GM10248 (cell line): ENCODE results near the gene PGK2.

ENCODE experiments used
- CTCF ChIA-PET: fragments of 300-600 bp; sonication (Branson Sonifier 250); formaldehyde crosslinking; extraction: SDS; loops from one replicate; lab custom pipeline; 2021; ENCODE audit warnings: antibody characterized with exemption; lab: Yijun Ruan, JAX
- POLR2A ChIA-PET: fragments of 350-650 bp; sonication (Branson Sonifier 250); formaldehyde crosslinking; extraction: SDS; loops from one replicate; lab custom pipeline; 2020; ENCODE audit warnings: antibody characterized with exemption; lab: Yijun Ruan, JAX
- DNase-seq: peaks from one replicate; pipeline ENCODE4 v3.0.0; 2012; ENCODE audit errors: extremely low spot score
- TF ChIP-seq, protein P1 (sequence below): IDR thresholded peaks from 2 replicates; pipeline ENCODE4 v1.5.1; 2012; ENCODE audit warnings: mild to moderate bottlenecking, low read depth; ENCODE audit errors: extremely low read depth, missing control alignments, control extremely low read depth

The PGK2 gene

GRCh38 chr6:49782725-49783124, 4.4 kb downstream of the PGK2 start:
- no peak for DNase-seq
- TF ChIP-seq, protein P1, sequence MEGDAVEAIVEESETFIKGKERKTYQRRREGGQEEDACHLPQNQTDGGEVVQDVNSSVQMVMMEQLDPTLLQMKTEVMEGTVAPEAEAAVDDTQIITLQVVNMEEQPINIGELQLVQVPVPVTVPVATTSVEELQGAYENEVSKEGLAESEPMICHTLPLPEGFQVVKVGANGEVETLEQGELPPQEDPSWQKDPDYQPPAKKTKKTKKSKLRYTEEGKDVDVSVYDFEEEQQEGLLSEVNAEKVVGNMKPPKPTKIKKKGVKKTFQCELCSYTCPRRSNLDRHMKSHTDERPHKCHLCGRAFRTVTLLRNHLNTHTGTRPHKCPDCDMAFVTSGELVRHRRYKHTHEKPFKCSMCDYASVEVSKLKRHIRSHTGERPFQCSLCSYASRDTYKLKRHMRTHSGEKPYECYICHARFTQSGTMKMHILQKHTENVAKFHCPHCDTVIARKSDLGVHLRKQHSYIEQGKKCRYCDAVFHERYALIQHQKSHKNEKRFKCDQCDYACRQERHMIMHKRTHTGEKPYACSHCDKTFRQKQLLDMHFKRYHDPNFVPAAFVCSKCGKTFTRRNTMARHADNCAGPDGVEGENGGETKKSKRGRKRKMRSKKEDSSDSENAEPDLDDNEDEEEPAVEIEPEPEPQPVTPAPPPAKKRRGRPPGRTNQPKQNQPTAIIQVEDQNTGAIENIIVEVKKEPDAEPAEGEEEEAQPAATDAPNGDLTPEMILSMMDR = no peak
- ChIA-PET POLR2A (no interaction called here), CTCF (interaction anchor here (1.3 kb wide), 1 partner anchor 15 kb away, joined by 4 read pairs; no protein-coding TSS in a partner anchor)

DNA sequence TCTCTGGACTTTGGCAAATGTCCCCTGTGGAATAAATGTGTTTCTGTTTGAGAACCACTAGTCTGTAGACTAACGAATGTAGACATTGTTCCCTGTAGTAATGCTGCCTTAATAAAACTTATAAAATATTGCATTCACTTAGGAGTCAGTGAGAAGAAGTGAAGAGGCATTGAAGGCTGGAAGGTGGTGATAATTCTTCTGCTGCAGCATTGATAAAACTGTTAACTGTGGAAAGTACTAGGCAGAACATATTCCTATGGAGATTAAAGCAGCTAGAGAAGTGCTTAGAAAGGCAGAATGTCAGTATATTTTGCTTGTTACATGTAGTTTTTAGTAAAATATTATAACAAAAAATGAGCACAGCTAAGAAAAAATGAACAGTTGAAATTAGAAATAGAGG, 4.8 kb downstream of the PGK2 start:
- TF ChIP-seq, protein P1 = no peak
- ChIA-PET POLR2A (no interaction called here), CTCF (interaction anchor here (1.3 kb wide), 1 partner anchor 16 kb away, joined by 4 read pairs; no protein-coding TSS in a partner anchor)

GRCh38 chr6:49776444-49776843, 10.6 kb downstream of the PGK2 start:
- TF ChIP-seq, protein P1 = no peak
- POLR2A ChIA-PET = no interaction called here
- DNase-seq = no peak
- CTCF ChIA-PET = no interaction called here

More for the DNA sequence above, 4.8 kb downstream of the PGK2 start:
- DNase-seq = no peak

GRCh38 chr6:49775043-49775442, 12.0 kb downstream of the PGK2 start:
- DNase-seq = no peak
- POLR2A ChIA-PET = no interaction called here
- CTCF ChIA-PET = no interaction called here
- TF ChIP-seq, protein P1 = no peak

GRCh38 chr6:49772285-49772684, 14.8 kb downstream of the PGK2 start:
- POLR2A ChIA-PET = no interaction called here
- TF ChIP-seq, protein P1 = no peak
- no peak for DNase-seq
- CTCF ChIA-PET = no interaction called here

DNA sequence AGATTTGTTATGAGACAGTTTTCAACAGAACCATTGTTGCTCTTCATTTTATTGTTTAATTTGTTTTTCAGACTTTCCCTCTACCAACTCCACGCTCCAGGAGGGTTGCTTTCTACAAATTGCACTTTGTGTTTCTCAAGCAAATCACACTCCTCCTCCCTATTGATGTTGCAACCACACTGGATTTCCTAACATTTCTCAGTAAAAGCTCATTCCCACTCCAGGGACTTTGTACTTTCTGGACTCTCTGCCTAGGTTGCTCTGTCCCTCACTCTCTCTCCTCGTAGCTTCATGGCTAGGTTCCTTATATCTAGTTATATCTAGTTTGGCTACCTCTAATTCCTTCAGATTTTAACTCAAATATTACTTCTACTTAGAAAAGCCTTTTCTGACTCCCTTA, 20.3 kb downstream of the PGK2 start:
- TF ChIP-seq, protein P1 = no peak
- ChIA-PET CTCF (no interaction called here), POLR2A (no interaction called here)
- DNase-seq = no peak

DNA sequence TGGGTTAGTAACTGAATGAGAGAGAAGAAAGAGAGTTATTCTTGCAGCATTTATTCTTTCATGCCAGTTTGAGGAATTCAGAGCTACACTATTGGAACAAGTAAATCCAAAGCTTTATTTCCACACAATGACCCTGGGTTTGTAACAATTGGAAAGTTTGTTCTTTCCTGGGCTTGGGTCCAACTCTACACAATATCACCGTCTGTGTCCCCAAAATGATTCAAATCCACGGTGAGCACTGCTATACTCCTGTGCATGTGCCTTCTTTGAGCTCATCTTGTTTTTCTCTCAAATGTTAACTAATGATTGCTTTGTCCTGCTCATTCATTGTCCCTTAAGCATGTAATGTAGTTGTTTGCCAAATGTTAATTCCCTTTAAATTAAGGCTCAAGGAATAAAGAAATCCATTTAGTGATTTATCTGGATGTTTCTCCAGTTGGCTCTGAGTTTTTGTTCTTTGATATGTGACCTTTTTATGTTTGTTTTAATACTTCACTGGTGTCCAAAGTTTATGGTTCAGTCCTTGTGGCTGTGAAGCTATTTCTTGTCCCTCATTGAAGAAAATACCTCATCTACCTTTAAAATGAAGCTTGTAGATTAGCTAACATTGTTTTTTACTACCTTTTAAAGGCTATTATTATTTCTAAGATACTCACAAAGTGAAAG, 22.4 kb downstream of the PGK2 start:
- TF ChIP-seq, protein P1 = no peak
- POLR2A ChIA-PET = no interaction called here
- CTCF ChIA-PET = no interaction called here
- no peak for DNase-seq
